Thoracic aorta (tissue), 2 donors: ENCODE data around the gene MLH3. TPM values are rescaled to one million over a fixed set of nuclear protein-coding genes. Genes with fewer than 3 reads are reported as not detected.

ENCODE experiments used
- ATAC-seq: fragments of 150-250 bp; one replicate; pipeline ENCODE4 v1.8.0; 2017; ENCODE audit warnings: low read depth; ENCODE audit not compliant: insufficient number of reproducible peaks, low FRiP score
- DNase-seq: peaks from one replicate; pipeline ENCODE4 v3.0.0-alpha.2; 2020; ENCODE audit warnings: low spot score
- H3K27ac ChIP-seq, 2 donors: fragments of 200-600 bp; sonication (generic); 1 replicate in 1 of 2; 2 replicates in 1 of 2; pipeline ENCODE4 v1.5.1; 2016; ENCODE audit warnings: mild to moderate bottlenecking in 2 of 2, moderate library complexity in 2 of 2
- H3K27me3 ChIP-seq: fragments of 200-600 bp; sonication (generic); replicated peaks from 2 replicates; pipeline ENCODE4 v1.6.0; 2016; ENCODE audit warnings: mild to moderate bottlenecking; ENCODE audit not compliant: insufficient read depth
- H3K36me3 ChIP-seq: fragments of 200-600 bp; sonication (generic); one replicate; pipeline ENCODE4 v1.5.1; 2016
- H3K4me1 ChIP-seq, 2 donors: fragments of 200-600 bp; sonication (generic); 1 replicate in 1 of 2; 2 replicates in 1 of 2; pipeline versions ENCODE4 v1.5.1 to v1.6.0; 2016; ENCODE audit warnings: low read depth in 2 of 2, mild to moderate bottlenecking in 1 of 2; ENCODE audit not compliant: control insufficient read depth in 1 of 2
- H3K4me3 ChIP-seq: fragments of 200-600 bp; sonication (generic); 2 replicates; pipeline ENCODE4 v1.5.1; 2016; ENCODE audit warnings: mild to moderate bottlenecking
- H3K9me3 ChIP-seq: fragments of 200-600 bp; sonication (generic); 2 replicates; pipeline ENCODE4 v1.5.1; 2016
- total RNA-seq, 2 donors: library from RNA; depleted of rRNA; stranded (reverse); fragments of >200 nt; gene quantifications; one replicate each; pipeline versions ENCODE4 v1.1.0 to v1.2.3, GENCODE V29; 2016
- TF ChIP-seq, protein P1 (sequence below): fragments of 200-600 bp; sonication (generic); IDR thresholded peaks from one replicate; pipeline ENCODE4 v1.5.1; 2019; ENCODE audit warnings: antibody characterized with exemption

The MLH3 gene
- total RNA-seq, 2 donors from 2014 or later: 17.9 to 30.2 TPM

- no peaks in the 10 kb centered on the region for H3K27me3 ChIP-seq
- peaks cover 39% of the 10 kb centered on the region for H3K36me3 ChIP-seq
- H3K9me3 ChIP-seq: no peaks in the 10 kb centered on the region
- no peak overlapping the region for H3K4me3 ChIP-seq
- peaks cover 14 to 21% of the 10 kb centered on the region in 2 donors for H3K4me1 ChIP-seq
- ATAC-seq: no peak
- DNase-seq: no peak
- H3K27ac ChIP-seq: no peak overlapping the region
- TF ChIP-seq, protein P1, sequence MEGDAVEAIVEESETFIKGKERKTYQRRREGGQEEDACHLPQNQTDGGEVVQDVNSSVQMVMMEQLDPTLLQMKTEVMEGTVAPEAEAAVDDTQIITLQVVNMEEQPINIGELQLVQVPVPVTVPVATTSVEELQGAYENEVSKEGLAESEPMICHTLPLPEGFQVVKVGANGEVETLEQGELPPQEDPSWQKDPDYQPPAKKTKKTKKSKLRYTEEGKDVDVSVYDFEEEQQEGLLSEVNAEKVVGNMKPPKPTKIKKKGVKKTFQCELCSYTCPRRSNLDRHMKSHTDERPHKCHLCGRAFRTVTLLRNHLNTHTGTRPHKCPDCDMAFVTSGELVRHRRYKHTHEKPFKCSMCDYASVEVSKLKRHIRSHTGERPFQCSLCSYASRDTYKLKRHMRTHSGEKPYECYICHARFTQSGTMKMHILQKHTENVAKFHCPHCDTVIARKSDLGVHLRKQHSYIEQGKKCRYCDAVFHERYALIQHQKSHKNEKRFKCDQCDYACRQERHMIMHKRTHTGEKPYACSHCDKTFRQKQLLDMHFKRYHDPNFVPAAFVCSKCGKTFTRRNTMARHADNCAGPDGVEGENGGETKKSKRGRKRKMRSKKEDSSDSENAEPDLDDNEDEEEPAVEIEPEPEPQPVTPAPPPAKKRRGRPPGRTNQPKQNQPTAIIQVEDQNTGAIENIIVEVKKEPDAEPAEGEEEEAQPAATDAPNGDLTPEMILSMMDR: no peak
Observed at GRCh38 chr14:75015496-75015895, 35.8 kb downstream of the MLH3 start.

DNA sequence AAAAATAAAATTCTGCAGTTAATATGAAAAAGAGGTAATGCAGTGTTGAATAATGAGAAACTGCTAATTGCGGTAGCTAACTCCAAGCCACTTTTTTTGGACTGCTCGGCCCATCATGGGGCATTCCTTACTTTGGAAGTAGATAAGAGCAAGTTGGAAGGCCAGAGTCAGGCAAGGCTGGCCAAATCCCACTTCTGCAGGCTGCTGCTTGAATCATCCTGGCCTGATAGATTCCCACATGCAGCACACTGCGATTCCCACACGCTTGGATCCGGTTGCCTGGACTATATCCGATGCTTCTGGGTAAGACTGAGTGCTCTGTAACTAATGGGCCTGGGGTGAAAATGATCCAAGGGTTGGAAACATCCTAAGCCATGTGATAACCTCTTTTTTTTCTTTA is 38.0 kb downstream of the MLH3 start:
- Histone ChIP-seq H3K4me3 (no peak overlapping the region), H3K9me3 (no peaks in the 10 kb centered on the region), H3K27me3 (no peaks in the 10 kb centered on the region), H3K4me1 (peaks cover 14 to 24% of the 10 kb centered on the region in 2 donors), H3K27ac (no peak overlapping the region), H3K36me3 (peaks cover 35% of the 10 kb centered on the region)
- DNase-seq (no peak), ATAC-seq (no peak)
- TF ChIP-seq, protein P1: no peak

DNA sequence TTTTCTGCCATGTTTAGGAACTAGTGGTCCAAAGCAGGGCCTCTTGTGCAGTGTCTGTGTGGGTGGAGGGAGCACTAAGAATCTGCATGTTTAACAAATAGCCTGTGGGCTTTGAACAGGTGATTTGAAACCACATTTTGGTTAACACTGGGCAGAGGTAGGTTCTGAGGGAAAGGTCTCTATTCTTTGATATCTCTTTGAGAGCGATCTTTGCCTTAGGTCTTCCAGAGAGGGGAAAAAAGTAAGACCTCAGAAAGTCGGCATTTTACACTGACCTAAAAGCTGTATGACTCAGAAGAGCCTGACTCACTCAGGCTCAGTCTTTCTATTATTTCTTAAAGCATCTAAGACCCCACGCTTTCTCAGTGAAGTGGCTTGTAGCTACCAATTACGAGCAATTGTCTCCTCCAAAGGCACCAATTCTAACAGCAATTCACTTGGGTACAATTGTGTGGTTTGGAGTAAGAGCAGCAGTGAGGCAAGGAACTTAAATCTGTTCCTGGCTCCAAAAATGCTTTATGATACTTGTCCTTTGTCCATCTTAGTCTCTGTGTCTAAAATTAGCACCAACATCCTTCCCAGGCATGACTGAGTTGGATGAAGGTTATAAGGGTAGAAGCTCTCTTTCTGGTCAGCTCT is 39.8 kb downstream of the MLH3 start:
- TF ChIP-seq, protein P1: no peak
- Histone ChIP-seq H3K36me3 (peaks cover 37% of the 10 kb centered on the region), H3K4me1 (peaks cover 14 to 24% of the 10 kb centered on the region in 2 donors), H3K9me3 (no peaks in the 10 kb centered on the region), H3K27ac (peak overlapping the region; percentile 65 to 72), H3K27me3 (no peaks in the 10 kb centered on the region), H3K4me3 (no peak overlapping the region)
- peak; percentile 66 for ATAC-seq
- DNase-seq: no peak

DNA sequence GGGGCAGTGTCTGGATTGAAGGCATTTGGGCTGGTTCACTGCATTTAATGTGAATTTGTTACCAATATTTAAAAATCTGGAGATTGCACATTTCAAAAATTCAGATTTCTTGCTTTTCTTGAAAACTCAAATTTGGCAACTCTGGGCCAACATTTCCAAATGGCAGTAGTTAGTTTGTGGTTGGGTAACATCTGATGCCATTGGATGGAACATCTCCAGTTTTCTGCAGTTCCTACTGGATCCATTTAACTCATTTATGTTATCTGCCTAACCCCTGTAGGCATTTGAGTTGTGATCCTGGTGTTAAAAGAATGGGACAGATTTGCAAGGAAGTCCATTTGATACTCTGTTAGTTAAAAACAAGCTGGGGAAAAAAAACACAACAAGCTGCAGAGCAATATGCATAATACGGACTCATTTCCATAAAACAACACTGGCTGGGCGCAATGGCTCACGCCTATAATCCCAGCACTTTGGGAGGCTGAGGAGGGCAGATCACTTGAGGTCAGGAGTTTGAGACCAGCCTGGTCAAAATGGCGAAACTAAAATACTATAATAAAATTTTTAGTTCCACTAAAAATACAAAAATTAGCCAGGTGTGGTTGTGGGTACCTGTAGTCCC is 40.7 kb downstream of the MLH3 start:
- Histone ChIP-seq H3K4me1 (peaks cover 14 to 26% of the 10 kb centered on the region in 2 donors), H3K9me3 (no peaks in the 10 kb centered on the region), H3K4me3 (no peak overlapping the region), H3K36me3 (peaks cover 42% of the 10 kb centered on the region), H3K27me3 (no peaks in the 10 kb centered on the region), H3K27ac (peak overlapping the region; percentile 65 to 72)
- ATAC-seq: no peak
- DNase-seq: no peak
- TF ChIP-seq, protein P1: no peak

- Histone ChIP-seq H3K4me1 (peaks cover 15 to 39% of the 10 kb centered on the region in 2 donors), H3K27me3 (no peaks in the 10 kb centered on the region), H3K36me3 (peaks cover 37% of the 10 kb centered on the region), H3K9me3 (no peaks in the 10 kb centered on the region), H3K27ac (no peak overlapping the region), H3K4me3 (no peak overlapping the region)
- DNase-seq: no peak
- TF ChIP-seq, protein P1: no peak
- ATAC-seq: no peak
Observed at GRCh38 chr14:75009176-75009575, 42.1 kb downstream of the MLH3 start.
